Peyer's patch (tissue), 4 donors: ENCODE results near the gene NFKBIE.

Experiments used
- POLR2A ChIP-seq, 2 donors: fragments of 450-650 bp; IDR thresholded peaks; one replicate each; pipeline ENCODE4 v1.5.1; 2017; ENCODE audit warnings: antibody characterized with exemption in 2 of 2, mild to moderate bottlenecking in 2 of 2, moderate library complexity in 2 of 2
- TF ChIP-seq, protein P1 (sequence below), 6 experiments: fragments of 450-650 bp in 4 of 6; fragments of 200-600 bp in 2 of 6; sonication (generic) in 1 of 6; IDR thresholded peaks; one replicate each; pipeline ENCODE4 v1.5.1; 2017 to 2019; ENCODE audit warnings: antibody characterized with exemption in 6 of 6, mild to moderate bottlenecking in 3 of 6, moderate library complexity in 1 of 6

DNA sequence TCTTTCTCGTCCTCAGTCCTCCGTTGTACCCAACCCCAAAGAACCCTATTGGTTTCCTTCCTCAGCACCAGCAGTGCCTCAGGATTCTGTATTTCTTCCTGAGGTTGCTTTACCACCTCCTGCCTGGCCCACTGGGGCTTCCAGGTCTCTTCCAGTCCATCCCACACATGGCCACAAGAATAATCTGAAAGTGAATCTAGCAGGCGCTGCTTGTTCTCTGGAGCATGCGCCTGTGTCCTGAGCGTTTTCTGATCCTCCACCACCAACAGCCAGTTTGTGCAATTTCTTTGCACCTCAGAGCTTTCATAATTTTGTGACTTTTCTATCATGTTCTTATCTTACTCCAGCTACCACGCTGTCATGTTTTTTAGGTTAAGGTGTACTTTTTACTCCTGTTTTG lies 30.1 kb downstream of the NFKBIE start:
- TF ChIP-seq POLR2A (IDR thresholded peaks at IDR 0.05) = no peak
- TF ChIP-seq, protein P1, sequence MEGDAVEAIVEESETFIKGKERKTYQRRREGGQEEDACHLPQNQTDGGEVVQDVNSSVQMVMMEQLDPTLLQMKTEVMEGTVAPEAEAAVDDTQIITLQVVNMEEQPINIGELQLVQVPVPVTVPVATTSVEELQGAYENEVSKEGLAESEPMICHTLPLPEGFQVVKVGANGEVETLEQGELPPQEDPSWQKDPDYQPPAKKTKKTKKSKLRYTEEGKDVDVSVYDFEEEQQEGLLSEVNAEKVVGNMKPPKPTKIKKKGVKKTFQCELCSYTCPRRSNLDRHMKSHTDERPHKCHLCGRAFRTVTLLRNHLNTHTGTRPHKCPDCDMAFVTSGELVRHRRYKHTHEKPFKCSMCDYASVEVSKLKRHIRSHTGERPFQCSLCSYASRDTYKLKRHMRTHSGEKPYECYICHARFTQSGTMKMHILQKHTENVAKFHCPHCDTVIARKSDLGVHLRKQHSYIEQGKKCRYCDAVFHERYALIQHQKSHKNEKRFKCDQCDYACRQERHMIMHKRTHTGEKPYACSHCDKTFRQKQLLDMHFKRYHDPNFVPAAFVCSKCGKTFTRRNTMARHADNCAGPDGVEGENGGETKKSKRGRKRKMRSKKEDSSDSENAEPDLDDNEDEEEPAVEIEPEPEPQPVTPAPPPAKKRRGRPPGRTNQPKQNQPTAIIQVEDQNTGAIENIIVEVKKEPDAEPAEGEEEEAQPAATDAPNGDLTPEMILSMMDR (IDR thresholded peaks at IDR 0.05) = no peak
